GM21447 (cell line): ENCODE measurements around the gene NTM.
"Not testable (repeated sequence)": the region's sequence is repeated elsewhere in the genome, so short reads cannot be mapped to it uniquely, and the experiment has no call there.

Source experiments
- ATAC-seq: cut with Tn5 transposase; IDR thresholded peaks from one replicate; pipeline ENCODE4 v1.9.1; 2021; ENCODE audit not compliant: unreplicated experiment

NTM gene

DNA sequence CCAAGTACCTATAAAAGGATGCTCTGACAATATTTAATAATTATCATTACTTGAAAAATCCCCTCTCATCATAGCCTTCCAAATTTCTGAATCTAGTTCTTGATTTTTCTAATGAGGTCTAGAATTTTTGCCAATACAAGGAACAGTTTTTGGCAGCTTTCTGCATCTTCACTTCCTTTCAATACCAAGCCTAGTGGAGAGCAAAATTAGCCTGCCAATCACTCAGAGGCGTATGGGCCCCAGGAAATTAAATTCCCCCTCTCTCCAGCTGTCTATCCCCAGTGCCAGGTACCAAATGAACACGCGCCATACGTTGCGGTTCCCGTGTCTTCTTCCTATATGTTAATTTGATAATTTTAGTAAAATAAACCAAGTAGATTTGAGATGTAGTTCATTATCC, 293.9 kb downstream of the NTM start:
- no peak for ATAC-seq

DNA sequence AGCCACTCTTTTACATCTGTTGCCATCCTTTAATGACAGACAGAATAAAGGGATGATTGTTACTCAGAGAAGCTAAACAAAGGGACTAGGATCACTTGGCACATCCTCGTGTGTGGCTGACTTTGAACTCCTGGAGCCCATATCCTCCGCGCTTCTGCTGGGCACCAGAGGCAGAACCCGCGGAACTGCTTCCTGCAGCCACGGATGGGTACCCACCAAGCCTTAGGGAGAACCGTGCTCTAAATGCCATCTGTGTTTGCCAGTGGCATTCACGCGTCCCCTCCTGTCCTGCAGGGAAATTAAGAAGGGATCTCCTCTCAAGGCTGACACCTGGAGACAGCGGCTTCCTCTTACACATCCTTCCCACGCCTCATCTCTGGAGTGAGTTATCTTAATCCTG, 294.4 kb downstream of the NTM start:
- ATAC-seq: no peak

- ATAC-seq: no peak
These were observed 295.0 kb downstream of the NTM start for GRCh38 chr11:131665344-131665968.

GRCh38 chr11:131666006-131666405, 295.6 kb downstream of the NTM start:
- ATAC-seq: no peak

DNA sequence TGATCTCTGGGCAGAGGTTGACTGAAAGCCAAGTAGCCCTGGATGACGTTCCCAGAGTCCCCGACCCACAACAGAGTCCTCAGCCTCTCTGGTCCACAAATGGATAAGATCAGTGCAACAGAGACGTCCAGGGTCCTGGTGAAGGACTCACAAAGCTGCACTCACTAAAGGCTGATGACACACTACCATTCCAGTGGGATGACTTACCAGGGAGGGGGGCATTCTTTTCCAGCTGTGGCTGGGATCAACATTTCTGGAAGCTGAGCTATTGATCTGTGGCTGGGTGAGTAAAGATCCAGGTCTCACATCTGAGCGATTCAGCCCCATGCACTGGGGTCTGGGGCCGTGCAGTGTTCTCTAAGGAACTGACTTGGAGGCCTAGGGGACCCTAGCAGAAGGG, 296.2 kb downstream of the NTM start:
- ATAC-seq: no peak

- no peak for ATAC-seq
These were observed 297.2 kb downstream of the NTM start for GRCh38 chr11:131667566-131667965.

GRCh38 chr11:131668500-131669400, 298.3 kb downstream of the NTM start:
- ATAC-seq: peak; percentile 86

- ATAC-seq: no peak
These were observed 299.0 kb downstream of the NTM start for GRCh38 chr11:131669401-131669780.

DNA sequence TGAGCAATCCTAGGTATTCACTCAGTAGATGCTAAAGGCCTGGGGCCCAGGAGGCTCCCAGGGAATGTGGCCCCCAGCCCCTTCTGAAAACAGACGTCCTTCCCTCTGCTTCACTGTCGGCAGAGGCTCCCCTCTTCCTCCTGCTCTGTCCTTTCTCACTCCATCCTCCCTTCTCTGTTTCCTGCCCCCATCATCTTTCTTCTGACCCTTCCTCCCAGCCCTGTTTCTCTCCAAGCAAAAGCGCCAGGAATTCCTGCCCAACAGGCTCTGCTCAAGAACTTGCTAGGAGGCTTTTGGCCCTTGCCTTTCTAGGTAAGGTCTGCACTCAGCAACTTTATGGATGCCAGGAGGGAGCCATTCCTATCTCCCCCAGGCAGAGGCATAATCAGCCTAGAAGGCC, 300.5 kb downstream of the NTM start:
- no peak for ATAC-seq

GRCh38 chr11:131671320-131671719, 300.9 kb downstream of the NTM start:
- no peak for ATAC-seq

GRCh38 chr11:131671734-131672133, 301.3 kb downstream of the NTM start:
- ATAC-seq: no peak

DNA sequence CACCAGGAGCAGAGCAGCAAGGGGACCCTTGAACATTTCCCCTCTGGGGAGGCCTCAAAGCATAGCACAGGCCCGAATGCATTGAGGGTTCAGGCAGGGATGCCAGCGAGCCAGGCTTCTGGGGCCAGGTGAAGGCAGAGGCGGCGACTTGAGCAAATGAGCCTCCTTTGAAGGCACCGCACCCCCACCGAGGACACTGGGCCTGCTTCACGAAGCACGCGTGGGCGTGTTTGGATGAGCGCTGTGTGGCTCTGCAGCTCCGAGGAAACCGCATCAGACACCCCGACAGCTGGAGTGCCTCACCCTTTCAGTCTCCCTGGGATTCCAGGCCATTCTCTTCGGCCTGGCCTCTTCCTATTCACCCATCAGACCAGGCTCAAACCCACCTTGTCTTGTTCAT, 301.8 kb downstream of the NTM start:
- ATAC-seq: no peak

GRCh38 chr11:131674051-131674755, 303.8 kb downstream of the NTM start:
- peak; percentile 73 for ATAC-seq

DNA sequence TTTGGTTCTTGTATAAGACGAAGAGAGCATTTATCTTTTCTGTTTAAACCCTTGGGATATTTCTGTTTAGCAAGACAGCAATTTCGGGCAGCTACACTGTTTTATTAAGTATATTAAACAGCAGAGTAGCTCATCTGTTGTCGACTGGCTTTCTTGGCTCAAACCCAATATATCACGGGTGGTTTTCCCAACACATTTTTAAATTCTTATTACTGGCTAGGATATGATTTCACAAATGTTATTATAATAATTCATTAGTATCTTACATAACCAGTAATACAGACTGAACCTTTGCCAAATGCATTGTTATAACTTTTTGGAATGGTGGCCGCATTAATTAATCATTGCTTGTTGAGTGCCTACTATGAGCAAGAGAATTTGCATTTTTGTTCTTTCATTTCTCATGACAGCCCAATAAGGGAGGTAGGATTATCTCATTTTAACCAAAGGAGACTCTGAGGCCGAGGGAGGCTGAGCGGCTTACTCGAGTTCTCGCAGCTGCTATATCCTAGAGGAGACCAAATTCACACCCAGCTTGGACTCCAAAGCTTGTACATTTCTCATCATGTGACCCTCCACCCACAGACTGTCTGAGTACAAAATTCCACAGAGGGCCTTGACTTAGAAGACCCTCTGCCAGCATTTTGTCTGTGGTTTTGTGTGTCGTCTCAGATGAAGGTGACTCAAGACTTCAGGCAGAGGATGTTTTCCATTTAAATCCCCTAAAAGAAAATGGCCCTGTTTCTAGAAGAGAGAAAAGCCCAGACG, 304.9 kb downstream of the NTM start:
- ATAC-seq: no peak

DNA sequence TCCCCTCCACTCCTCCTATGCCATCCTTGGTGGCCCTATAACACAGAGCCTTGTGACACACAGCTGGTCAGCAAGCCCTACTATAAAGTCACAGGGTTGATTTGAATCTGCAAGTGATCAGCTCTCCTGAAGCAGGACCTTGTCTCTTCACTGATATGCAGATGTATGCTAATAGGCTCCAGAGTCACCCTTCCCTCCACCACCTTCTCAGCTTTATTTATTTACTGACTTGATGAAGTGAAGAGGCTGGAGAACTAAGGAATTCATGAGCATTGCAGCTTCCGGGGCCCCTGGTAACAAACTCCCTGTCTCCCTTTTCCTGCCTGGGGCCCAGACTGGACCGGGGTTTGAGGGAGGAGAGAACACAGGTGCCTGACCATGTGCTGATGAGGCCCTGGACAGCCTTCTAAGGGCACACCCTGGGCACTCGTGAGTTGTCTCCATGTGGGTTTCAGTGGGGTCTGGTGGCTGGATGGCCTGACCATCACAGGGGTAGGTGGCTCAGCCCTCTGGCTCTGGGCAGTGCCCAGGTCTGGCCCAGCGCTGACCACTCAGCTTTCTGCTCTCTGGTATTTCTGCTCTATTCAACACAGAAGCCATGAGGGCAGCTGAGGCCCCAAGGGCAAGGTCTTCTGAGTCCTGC, 307.5 kb downstream of the NTM start:
- ATAC-seq: no peak

DNA sequence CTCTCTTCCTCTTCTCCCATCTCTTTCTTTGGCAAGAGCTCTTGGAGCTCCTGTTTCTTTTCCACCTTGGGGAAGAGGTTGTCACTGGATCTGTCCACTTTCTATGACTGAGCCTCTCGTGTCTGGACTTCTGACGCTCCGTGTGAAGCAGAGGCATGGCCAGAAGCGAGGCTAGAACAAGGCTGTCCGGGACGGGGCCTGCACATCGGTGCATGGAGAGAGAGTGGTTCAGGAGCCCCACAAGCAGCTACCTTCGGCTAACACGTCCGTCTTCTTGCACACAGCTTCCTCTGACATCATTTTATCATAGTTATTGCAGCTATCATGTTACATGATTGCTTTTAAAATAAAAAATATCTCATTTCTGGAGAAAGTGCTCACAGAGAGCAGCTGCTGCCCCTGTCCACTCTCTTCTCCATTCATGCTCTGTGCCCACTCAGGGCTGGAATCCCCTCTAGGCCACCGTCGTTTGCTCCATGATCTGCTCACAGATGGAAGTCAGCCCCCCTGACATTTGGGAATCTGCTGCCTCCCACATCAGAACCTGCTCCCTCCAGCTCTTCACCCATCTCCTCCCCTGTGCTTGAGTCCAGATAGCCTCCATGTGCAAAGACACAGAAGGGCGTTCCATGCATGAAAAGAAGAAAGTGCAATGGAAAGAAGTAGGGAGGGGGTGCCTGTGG, 308.4 kb downstream of the NTM start:
- ATAC-seq: no peak

DNA sequence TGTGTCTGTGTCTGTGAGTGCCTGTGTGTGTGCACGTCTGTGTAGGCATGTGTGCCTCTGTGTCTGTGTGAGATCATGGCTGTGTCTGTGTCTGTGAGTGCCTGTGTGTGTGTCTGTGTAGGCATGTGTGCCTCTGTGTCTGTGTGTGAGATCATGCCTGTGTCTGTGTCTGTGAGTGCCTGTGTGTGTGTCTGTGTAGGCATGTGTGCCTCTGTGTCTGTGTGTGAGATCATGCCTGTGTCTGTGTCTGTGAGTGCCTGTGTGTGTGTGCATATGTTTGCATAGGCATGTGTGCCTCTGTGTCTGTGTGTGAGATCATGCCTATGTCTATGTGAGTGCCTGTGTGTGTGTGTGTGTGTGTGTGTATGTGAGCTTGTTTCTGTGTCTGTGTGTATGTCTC, 310.0 kb downstream of the NTM start:
- ATAC-seq: not testable (repeated sequence)

DNA sequence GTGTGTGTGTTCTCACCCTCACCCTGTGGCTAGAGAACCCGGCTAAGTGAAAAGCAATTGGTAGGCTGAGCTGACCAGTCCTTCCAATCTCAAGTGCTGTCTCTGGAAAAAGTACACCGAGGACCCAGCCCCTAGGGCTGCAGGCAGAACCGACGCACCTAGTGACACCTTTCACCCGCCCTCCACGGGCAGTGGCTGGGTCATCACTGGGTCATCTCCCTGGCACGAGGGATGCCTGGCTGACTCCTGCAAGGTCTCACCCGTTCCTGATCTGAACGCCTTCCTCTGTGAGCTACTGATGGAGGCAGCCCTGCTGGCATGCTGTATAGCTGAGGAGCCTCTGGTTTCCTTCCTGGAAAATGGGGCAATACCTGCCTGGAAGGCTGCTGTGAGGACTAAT, 311.5 kb downstream of the NTM start:
- ATAC-seq: no peak

GRCh38 chr11:131682373-131683015, 312.1 kb downstream of the NTM start:
- ATAC-seq: no peak

DNA sequence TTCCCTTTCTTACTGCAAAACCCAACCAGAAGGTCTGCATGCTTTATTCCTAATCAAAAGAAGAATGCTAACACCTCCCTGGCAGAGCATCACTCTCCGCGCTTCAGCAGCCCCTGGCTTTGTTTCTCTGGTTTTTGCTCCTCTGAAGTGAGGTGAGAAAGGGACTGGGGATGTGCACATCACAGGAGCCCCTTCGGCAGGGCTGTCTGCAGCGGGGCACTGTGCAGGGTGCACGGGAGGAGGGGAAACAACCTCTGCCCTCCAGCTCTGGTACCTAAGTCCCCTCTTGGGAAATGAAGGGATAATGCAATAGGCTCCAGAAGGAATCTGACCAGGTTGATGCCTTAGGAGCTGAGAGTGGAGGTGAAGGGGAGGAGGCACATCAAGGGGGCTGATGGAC, 312.7 kb downstream of the NTM start:
- ATAC-seq: no peak
